ENCODE results near the gene HAUS6.
"Not testable (repeated sequence)": the region's sequence is repeated elsewhere in the genome, so short reads cannot be mapped to it uniquely, and the experiment has no call there.

Gene HAUS6

GRCh38 chr9:19036611-19037010, 66.1 kb downstream of the HAUS6 start:
- DNase-seq: no peak

GRCh38 chr9:19033015-19033414, 69.7 kb downstream of the HAUS6 start, which contains the start of gene SAXO1:
Gene SAXO1, minus strand, starts transcription at chr9:19033209. Its CDS starts 301 bp downstream, at chr9:19032908.
- DNase-seq: no peak

GRCh38 chr9:19032406-19032805, 70.3 kb downstream of the HAUS6 start:
- DNase-seq: no peak

- no peak for DNase-seq
These were observed 71.8 kb downstream of the HAUS6 start for GRCh38 chr9:19030899-19031298.

- DNase-seq: peak; percentile 57
These were observed 73.8 kb downstream of the HAUS6 start for GRCh38 chr9:19028835-19029451.

GRCh38 chr9:19027825-19028224, 74.9 kb downstream of the HAUS6 start:
- DNase-seq: no peak

- DNase-seq: no peak
These were observed 76.3 kb downstream of the HAUS6 start for GRCh38 chr9:19026375-19026774.

GRCh38 chr9:19023078-19023477, 79.6 kb downstream of the HAUS6 start:
- no peak for DNase-seq

- DNase-seq: no peak
These were observed 80.5 kb downstream of the HAUS6 start for GRCh38 chr9:19022206-19022605.

- DNase-seq: not testable (repeated sequence)
These were observed 81.1 kb downstream of the HAUS6 start for GRCh38 chr9:19021649-19022048.

- DNase-seq: no peak
These were observed 81.7 kb downstream of the HAUS6 start for GRCh38 chr9:19020886-19021455.

- DNase-seq: no peak
These were observed 84.5 kb downstream of the HAUS6 start for GRCh38 chr9:19018201-19018600.

GRCh38 chr9:19009391-19009965, 93.2 kb downstream of the HAUS6 start:
- no peak for DNase-seq
